GM19328 (cell line): Measurements from ENCODE around the gene DPP7.
"Not testable (repeated sequence)": the region's sequence is repeated elsewhere in the genome, so short reads cannot be mapped to it uniquely, and the experiment has no call there.

ENCODE experiments used
- ATAC-seq: cut with Tn5 transposase; IDR thresholded peaks from one replicate; pipeline ENCODE4 v1.9.1; 2021; ENCODE audit warnings: mild to moderate bottlenecking, moderate library complexity; ENCODE audit not compliant: unreplicated experiment

Gene DPP7

DNA sequence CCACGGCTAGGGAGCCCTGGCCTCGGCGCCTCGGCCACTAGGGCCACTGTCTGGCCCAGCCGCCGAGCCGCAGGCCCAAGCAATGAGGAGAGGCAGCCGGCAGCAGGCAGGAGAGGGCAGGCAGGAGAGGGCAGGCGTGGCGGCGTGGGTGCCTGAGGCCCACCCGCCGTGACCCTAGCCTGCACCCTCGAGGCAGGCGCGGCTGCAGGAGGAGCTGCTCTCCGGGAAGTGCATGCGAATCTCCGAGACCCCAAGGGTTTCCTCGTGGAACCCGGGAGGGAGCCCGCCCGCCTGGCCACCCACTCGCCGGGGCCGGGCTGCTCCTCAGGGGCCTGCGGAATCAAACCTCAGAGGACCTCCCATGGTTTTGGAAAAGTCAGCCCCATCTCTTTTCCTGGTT lies 33.7 kb upstream of the DPP7 start:
- ATAC-seq = no peak

DNA sequence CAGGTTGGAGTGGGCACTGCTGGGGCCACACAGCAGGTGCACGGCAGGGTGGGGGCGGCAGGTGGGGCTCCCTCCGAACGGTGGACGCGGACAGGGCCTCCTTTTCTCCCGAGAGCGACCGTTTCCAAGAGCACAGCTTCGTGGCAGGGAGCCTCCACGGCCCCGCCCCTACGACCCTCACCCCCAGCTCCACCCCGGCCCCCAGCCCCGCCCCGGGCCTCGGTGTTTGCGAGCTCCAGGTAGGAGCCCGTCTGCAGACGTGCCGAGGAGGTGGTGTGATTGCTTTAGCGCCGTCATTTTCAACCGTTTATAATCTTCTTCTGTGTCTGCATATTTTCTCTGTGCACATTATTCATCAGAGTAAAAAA lies 33.2 kb upstream of the DPP7 start:
- no peak for ATAC-seq

DNA sequence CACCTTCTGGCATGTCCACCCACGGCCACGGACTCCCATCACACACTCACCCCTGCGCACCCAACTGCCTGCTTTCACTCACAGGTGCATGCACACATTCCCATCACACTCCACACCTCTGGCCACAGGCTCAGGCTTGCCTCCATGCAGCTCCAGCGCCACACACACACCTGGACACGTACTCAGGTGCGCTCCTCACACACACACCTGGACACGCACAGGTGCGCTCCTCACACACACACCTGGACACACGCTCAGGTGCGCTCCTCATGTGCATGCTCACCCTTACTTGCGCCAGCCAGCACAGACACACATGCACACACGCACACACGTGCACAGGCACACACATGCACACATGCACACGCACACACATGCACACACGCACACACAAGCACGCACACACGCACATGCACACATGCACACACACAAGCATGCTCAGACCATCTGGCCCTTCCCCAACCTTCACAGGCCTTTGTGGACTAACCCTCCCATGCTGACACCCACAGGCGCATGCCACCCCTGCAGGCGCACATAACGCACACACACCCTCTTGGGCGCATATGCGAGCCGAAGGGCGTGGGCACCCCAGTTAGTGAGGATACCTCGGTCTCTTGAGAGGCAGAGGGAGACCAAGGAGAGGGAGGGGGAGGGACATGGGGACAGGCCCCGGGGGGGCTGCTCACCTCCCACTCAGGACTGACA lies 32.7 kb upstream of the DPP7 start:
- no peak for ATAC-seq

DNA sequence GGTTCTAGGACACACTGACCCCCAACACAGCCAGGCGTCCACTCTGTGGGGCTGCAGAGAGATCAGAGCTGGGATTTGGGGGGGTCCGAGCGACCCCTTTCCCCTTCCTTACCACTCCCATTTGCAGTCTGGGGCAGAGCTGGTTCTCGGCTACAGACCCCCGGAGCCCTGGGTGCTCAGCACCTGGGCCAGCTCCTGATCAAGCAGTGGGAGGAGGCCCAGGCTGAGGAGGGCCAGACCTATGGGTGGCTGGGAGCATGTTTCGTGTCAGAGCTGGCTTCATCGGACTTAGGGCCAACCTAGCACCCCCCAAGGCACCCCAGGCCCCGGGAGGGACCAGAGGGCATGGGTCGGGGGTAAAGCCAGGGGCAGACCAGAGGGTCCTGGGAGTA lies 32.0 kb upstream of the DPP7 start:
- ATAC-seq = no peak

DNA sequence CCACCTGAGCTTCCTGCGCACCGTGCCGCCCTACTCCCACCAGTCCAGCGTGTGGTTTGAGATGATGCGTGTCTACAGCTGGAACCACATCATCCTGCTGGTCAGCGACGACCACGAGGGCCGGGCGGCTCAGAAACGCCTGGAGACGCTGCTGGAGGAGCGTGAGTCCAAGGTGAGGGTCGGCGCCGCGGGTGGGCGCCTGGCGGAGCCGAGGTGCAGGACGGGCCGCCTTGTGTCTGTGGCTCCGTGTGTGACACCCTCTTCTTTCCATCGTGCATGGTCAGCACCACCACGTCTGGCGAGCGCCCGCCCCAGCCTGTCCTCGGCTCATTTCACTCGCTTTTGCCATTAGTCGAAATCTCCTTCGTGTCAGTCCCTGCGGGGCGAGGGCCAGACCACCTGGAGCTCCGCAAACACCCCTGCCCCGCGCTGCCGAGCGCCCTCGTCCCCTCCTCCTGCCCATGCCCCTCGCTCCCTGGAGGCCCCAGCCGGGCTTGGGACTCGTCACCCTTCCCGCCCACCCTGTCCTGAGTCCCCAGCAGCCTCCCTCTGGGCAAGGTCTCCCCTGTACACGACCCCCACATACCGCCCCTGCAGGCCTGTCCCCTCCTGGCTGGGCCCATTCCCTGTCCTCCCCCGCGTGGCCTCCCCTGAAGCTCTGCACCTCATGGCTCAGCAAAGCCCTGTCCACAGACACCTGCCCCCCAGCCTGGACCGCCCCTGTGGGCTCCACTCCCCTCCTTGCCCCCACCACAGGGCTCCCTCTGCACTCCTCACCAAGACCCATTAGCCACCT lies 31.4 kb upstream of the DPP7 start:
- no peak for ATAC-seq

DNA sequence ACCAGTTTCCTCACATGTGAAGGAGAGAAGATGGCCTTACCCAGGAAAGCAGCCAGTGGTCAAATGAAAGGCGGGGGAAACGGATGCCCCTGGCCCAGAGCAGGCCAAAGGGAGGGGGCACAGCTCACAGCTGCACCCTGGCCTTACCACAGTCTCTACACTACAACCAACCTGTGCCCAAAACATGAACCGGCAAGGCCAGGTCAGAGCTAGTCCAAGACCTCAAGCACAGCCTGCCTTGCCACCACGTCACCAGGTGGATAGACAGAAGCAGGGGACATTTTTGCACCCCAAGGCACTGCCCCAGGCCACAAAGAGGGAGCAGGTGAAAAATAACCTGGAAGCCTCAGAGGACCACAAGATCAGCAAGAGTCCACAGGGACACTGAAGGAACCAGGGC lies 28.9 kb upstream of the DPP7 start:
- no peak for ATAC-seq

DNA sequence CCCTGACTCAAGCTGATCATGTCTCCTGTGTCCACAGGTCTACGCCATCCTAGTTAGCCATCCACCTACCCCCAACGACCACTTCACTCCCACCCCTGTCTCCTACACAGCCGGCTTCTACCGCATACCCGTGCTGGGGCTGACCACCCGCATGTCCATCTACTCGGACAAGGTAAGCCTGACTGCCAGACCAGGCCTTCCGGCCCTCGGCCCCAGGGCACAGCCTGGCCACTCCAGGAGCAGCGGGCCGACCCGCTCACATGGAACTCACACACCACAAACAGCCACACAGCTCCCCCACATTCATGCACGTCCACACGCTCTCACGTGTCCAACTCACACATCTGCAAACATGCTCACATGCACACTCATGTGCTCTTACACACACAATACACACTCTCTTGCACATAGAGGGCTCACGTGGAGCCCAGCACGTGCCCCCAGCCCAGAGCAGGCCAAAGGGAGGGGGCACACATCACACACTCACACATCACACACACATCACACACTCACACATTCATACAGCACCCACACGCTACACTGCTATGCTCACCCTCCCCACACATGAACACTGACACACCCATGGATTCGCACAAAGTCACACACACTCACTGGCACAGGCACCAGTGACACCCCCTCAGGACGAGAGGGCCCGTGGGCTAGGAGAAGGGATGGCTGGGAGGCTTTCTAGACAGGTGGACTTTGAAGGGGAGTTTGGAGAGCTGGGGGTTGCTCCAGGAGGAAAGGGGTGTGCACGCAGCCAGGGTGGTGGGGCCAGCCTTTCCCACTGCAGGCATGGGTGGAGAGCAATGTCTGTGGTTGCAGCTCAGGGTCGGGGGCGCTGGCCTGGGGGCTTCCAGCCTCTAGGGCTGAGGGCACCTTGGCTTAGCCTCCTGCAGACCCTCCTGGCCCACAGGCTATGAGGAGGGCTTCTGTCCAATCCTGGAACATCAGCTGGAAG lies 27.7 kb upstream of the DPP7 start:
- no peak for ATAC-seq

DNA sequence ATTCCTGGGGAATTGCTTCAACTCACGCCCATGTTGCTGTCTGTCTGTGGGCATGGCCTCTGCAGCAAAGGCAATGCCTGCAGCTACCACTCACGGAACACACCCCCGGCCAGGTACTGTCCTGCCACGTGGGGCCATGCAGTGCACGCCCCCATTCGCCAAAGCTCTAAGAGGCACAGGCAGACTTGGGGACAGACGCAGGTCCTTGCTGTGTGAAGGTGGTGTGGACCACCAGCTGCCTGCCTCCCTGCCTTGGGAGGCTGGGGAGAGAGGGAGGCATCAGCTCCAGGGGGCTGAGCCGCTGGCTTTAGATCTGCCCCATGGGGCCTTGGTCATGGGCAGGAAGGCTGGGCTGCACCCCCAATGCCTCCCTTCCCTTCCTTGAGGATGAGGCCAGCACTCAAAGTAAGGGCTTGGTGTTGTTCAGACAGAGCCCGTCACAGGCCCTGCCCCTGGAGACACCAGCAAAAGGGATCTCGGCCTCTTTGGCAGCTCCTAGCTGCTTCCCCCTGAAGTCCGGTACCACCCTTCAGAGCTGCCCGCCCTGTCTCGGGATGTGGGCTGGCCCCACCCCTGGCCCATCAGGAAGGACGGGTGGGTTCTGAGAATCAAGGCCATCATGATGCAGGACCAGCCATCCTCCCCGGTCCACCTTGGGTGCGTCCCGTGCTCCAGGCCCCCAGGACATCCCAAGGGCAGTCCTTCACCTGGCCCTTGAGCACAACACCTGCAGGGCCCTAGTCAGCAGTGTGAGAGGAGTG lies 26.7 kb upstream of the DPP7 start:
- ATAC-seq = no peak

DNA sequence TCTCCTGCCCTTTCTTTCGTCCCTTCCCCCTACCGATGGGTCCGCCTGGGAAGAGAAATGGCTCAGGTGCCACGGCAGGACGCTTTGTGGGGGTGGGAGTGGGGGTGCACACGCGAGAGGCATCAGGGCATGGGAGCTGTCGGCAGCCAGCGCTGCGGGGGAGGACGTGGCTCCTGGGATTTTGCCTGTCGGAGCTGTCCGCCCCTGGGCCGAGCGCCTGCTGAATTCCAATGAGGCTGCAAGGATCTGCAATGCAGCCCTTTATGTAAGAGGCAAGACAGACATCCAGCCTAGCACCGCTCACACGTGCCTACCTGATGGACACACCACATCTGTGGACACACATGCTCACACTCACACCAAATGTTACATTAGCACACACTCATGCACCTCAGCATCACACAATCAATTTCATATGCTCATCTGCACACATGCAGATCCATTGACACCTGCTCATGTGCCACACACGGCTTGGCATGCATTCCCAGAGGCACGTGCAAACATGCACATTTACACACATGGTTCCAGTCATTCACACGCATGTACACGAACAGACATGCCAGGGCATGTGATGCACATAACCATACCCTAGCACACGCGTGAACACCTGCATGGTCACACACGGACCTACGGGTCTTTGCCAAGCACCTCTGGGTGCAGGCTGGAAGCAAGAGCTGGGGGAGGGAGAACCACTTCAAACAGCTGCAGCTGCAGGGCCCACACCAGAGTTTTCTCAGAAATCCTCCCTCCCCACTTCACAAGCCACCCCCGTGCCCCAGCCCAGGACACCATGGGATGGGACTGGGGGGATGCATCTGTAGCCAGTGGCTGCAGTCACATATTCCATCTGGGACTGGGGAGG lies 25.8 kb upstream of the DPP7 start:
- ATAC-seq = no peak

DNA sequence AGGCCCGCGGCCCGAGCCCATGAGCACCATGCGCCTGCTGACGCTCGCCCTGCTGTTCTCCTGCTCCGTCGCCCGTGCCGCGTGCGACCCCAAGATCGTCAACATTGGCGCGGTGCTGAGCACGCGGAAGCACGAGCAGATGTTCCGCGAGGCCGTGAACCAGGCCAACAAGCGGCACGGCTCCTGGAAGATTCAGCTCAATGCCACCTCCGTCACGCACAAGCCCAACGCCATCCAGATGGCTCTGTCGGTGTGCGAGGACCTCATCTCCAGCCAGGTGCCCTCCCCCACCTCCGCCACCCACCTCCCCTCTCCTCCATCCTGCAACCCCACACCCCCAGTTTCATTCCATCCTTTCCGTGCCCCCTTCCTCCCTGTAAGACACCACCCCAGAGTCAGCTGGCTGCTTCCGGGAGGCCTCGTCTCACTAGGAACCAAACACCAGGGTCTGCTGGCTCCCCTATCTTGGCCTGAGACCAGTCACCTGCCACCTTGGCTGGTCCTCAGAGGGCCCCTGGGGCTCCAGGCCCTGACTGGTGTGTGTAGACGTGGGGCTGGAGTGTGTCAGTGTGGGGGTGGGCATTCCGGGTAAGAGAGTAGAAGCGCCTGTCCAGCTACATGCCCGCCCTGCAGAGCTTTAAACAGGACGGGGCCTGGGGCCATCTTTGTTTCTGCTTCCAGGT lies 25.1 kb upstream of the DPP7 start:
- ATAC-seq = no peak

DNA sequence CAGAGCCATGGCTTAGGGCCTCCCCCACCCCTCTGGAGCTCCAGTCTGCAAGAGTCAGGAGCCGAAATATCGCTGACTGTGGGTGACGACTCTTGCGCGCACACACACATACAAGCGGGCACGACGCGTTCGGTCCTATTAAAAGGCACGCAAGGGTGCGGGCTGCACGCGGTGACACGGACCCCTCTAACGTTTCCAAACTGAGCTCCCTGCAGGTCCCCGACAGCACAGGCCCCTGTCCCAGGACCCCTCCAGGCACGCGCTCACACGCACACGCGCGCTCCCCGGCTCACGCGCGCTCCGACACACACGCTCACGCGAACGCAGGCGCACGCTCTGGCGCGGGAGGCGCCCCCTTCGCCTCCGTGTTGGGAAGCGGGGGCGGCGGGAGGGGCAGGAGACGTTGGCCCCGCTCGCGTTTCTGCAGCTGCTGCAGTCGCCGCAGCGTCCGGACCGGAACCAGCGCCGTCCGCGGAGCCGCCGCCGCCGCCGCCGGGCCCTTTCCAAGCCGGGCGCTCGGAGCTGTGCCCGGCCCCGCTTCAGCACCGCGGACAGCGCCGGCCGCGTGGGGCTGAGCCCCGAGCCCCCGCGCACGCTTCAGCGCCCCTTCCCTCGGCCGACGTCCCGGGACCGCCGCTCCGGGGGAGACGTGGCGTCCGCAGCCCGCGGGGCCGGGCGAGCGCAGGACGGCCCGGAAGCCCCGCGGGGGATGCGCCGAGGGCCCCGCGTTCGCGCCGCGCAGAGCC lies 24.4 kb upstream of the DPP7 start, which contains the start of gene GRIN1:
Gene GRIN1, plus strand, starts transcription at position 433 of the 746 bp plus-strand sequence. CDS start 333 bp downstream, outside the sequence.
- ATAC-seq = no peak

DNA sequence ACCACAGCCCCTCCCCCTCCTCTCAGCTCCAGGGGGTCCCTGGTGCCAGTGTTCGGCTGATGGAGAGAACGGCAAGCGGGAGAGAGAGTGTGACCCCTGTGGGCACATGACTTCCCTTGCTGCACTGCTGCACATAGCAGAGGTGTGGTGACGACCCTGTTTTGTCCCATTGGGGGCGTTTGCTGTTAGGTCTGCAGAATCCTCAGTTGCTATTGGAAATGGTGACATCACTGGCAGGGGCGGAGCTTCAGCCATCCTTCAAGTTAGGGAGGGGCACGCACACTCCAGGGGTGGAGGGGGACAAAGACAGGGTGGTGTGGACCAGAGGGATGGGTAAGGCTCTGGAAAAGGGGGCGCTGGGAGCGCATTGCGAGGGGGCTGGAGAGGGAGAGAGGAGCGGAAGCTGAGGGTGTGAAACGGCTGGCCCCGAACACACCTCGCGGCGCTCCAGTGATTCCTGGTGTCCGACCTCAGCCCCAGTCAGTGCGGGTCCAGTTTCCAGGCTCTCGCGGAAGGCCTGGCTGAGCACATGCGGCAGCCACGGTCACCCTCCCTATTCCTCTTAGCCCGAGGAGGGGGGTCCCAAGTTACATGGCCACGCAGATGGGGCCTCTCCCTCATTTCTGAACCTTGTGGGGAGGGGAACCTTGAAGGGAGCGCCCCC lies 23.7 kb upstream of the DPP7 start:
- no peak for ATAC-seq

DNA sequence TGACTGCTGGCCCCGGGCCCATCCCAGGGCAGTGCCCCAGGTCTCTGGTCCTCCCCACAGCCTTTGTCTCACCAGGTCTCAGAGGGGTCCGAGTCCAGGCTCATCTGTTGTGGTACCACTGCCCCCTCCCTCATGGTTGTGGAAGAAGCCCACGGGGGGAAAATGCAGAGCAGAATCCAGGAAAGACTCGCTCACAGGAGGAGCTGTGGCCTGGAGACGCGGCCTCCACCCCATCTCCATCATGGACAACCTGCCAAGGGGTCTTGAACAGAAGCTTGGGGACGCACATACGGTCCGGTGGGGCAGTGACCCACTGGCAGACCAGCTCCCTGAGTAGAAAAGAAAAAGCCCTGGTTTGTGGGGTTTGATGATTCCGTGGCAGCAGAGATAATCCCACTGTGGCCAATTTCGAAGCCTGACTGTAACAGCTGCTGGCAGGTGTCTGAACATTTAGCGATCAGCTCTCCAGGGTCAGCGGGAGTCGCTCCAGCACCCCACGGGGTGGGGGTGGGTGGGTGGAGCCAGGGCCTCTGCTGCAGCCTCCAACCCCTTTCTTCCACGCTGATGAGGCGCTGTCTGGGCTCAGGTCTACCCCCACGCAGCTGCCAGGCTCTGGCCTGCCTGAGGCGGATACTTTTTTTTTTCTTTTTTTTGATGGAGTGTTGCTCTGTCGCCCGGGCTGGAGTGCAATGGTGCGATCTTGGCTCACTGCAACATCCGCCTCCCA lies 22.5 kb upstream of the DPP7 start:
- ATAC-seq = no peak

DNA sequence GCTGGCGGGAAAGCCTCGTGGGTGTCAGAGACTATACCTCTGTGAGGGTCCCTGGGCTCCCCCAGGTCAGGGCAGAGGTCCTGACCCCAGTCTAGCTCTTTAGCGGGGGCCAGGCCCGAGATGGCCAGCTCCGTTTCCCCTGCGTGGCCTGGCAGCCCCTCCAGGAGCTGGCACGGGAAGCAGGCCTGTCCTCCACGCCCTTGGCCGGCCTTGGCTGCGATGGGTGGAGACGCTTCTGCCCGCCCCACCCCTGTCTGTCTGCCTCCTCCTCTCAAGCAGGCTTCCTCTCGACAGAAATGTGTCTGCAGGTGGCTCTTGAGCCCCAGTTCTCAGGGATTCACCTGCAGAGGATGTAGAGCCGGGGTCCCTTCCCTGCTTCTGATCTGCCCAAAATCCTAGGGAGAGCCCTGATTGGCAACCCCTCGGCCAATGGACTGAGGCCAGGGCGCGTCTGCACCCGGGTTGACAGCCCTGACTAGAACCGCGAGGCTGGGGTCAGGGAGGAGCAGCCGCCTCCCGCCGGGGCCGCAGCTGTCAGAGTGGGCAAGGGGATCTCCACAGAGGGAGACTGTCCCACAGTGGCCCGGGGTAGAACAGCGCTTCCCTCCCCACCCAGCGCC lies 21.8 kb upstream of the DPP7 start:
- ATAC-seq = no peak

DNA sequence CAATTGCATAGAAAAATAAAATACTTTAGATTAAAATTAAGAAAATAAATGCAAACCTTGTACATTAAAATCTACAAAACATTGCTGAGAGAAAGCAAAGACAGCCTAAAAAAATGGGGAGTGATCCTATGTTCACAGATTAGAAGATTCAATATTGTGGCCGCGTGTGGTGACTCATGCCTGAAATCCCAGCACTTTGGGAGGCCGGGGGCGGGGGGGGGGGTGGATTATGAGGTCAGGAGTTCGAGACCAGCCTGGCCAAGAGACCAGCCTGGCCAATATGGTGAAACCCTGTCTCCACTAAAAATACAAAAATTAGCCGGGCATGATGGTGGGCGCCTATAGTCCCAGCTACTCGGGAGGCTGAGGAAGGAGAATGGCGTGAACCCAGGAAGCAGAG lies 20.6 kb upstream of the DPP7 start:
- ATAC-seq = not testable (repeated sequence)

DNA sequence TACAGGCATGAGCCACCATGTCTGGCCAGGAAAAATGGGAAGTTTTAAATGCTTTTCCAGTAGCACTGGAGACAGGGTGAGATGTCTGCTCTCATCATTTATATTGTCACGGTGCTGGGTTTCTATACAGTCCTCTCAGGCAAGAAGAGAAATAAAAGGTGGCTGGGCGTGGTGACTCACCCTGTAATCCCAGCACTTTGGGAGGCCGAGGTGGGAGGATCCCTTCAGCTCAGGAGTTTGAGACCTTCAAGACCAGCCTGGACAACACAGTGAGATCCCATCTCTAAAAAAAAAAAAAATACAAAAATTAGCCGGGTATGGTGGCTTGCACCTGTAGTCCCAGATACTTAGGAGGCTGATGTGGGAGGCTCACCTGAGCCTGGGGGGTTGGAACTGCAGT lies 19.7 kb upstream of the DPP7 start:
- no peak for ATAC-seq
